Measurements from ENCODE around the gene TBX5.
A peak's percentile ranks its signal among the peaks of the same experiment; 100 is the strongest.

Gene TBX5

GRCh38 chr12:114320968-114321367, 85.0 kb downstream of the TBX5 start:
- no peak for DNase-seq (ENCODE audit: low read depth, low spot score)

GRCh38 chr12:114320101-114320500, 85.8 kb downstream of the TBX5 start:
- DNase-seq (ENCODE audit: low read depth, low spot score) = no peak

GRCh38 chr12:114319422-114319821, 86.5 kb downstream of the TBX5 start:
- DNase-seq (ENCODE audit: low read depth, low spot score) = no peak

- DNase-seq (ENCODE audit: low read depth, low spot score) = no peak
These were observed 87.0 kb downstream of the TBX5 start for GRCh38 chr12:114318984-114319383.

GRCh38 chr12:114316076-114316475, 89.9 kb downstream of the TBX5 start:
- peak; percentile 3 for DNase-seq (ENCODE audit: low read depth, low spot score)

GRCh38 chr12:114314974-114315720, 90.8 kb downstream of the TBX5 start:
- no peak for DNase-seq (ENCODE audit: low read depth, low spot score)

GRCh38 chr12:114314403-114314802, 91.5 kb downstream of the TBX5 start:
- DNase-seq (ENCODE audit: low read depth, low spot score) = no peak

- no peak for DNase-seq (ENCODE audit: low read depth, low spot score)
These were observed 92.0 kb downstream of the TBX5 start for GRCh38 chr12:114313910-114314309.

GRCh38 chr12:114311974-114312373, 94.0 kb downstream of the TBX5 start:
- no peak for DNase-seq (ENCODE audit: low read depth, low spot score)

GRCh38 chr12:114306646-114307045, 99.3 kb downstream of the TBX5 start:
- DNase-seq (ENCODE audit: low read depth, low spot score) = no peak

GRCh38 chr12:114305446-114305845, 100.5 kb downstream of the TBX5 start:
- DNase-seq (ENCODE audit: low read depth, low spot score) = no peak
